ENCODE measurements around the gene GUCD1. TPM values are rescaled to one million over a fixed set of nuclear protein-coding genes. Genes with fewer than 3 reads are reported as not detected.

Gene GUCD1
- total and polyA plus RNA-seq, 10 of the 15 experiments (the other 5 are each of a cell fraction or from before 2014, with no cell fraction given), result 56.0 to 177 (median 88.2) TPM

DNA sequence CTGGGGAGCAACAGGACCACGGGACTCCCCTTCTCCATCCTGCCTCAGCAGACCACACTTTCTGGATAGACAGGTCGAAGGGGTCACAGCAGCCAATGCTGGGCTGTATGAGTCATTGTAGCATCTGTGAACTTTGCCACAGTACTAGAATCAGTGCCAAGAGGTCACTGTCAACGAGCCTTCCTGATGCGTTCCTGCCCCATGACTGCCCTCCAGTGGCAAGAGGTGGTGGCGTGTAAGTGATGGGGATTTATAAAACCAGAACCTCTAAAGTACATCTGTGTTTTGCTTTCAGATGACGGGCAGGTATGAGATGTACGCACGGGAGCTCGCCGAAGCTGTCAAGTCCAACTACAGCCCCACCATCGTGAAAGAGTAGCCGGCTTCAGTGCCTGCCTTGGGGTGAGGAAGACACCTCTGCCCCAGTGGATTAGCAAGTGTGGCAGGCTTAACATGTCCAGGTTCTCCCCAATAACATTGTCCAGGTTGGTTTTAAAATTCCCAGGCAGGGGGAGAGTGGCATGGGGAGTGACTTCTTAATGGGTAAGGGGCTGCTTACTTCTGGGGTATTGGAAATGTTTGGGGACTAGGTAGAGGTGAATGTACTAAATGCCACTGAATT is 29.4 kb downstream of the GUCD1 start:
- BruUV-seq (replicated peaks), result no TSS peak
- ChIA-PET CTCF (interaction anchor here (0.7 to 11.7 kb wide), 22 partner anchors 9 to 283 kb away, joined by 3 to 213 read pairs (median 4); partner anchors contain the start of gene ADORA2A), SMC1A (ENCODE audit: uncharacterized antibody, unreplicated experiment) (interaction anchor here (0.8 to 7.7 kb wide), 7 partner anchors 12 to 124 kb away, joined by 3 to 113 read pairs (median 3); no protein-coding TSS in a partner anchor), POLR2A (interaction anchor here (0.6 kb wide), 1 partner anchor 135 kb away, joined by 5 read pairs; no protein-coding TSS in a partner anchor), RAD21 (ENCODE audit: unreplicated experiment) (interaction anchor here (1.0 to 1.6 kb wide), 6 partner anchors 18 to 200 kb away, joined by 3 to 5 read pairs (median 4); no protein-coding TSS in a partner anchor)
- Histone ChIP-seq H3K27ac (ENCODE audit: control insufficient read depth, insufficient read depth) (no peak overlapping the region), H4K20me1 (ENCODE audit: control insufficient read depth, insufficient read depth) (no peaks in the 10 kb centered on the region), H3K27me3 (replicated peaks in 1 of 2; ENCODE audit: control insufficient read depth in 2 of 2, insufficient read depth in 2 of 2, low read length in 1 of 2) (no peaks in the 10 kb centered on the region), H3K4me3 (no peak overlapping the region), H3K79me2 (ENCODE audit: control insufficient read depth, insufficient read depth, low read length) (no peaks in the 10 kb centered on the region), H2AFZ (ENCODE audit: control insufficient read depth, low read depth, low read length) (peak overlapping the region; percentile 69), H3K4me2 (ENCODE audit: control insufficient read depth, insufficient read depth) (0 out of 2 replicates have a peak overlapping the region, but pooled peaks have one; percentile 53), H3K9ac (ENCODE audit: control insufficient read depth, insufficient read depth, low read length) (no peak overlapping the region), H3K9me3 (replicated peaks; ENCODE audit: control insufficient read depth, insufficient read depth, low read length) (no peaks in the 10 kb centered on the region), H3K4me1 (ENCODE audit: control insufficient read depth, insufficient read depth, low read length) (peaks cover 10% of the 10 kb centered on the region), H3K36me3 (ENCODE audit: control insufficient read depth in 2 of 2, insufficient read depth in 2 of 2, low read length in 1 of 2) (no peaks in the 10 kb centered on the region)
- FAIRE-seq (peak; percentile 99), DNase-seq (ENCODE audit: low read depth, low spot score) (peak; percentile 62), ATAC-seq (peak; percentile 92)
- WGBS (ENCODE audit: insufficient coverage, insufficient replicate concordance, low lambda C conversion rate, missing lambda C conversion rate), result under 1% methylated on average over 12 of the region's 12 CpGs
- in situ Hi-C loops (cut with MboI), result no loop called here
- intact Hi-C loops (cut with micrococcal nuclease; ENCODE audit: unreplicated experiment), result loop anchor here (1.0 kb wide), 2 partner anchors 101 to 200 kb away; no protein-coding TSS in a partner anchor
- TF ChIP-seq, protein P1, sequence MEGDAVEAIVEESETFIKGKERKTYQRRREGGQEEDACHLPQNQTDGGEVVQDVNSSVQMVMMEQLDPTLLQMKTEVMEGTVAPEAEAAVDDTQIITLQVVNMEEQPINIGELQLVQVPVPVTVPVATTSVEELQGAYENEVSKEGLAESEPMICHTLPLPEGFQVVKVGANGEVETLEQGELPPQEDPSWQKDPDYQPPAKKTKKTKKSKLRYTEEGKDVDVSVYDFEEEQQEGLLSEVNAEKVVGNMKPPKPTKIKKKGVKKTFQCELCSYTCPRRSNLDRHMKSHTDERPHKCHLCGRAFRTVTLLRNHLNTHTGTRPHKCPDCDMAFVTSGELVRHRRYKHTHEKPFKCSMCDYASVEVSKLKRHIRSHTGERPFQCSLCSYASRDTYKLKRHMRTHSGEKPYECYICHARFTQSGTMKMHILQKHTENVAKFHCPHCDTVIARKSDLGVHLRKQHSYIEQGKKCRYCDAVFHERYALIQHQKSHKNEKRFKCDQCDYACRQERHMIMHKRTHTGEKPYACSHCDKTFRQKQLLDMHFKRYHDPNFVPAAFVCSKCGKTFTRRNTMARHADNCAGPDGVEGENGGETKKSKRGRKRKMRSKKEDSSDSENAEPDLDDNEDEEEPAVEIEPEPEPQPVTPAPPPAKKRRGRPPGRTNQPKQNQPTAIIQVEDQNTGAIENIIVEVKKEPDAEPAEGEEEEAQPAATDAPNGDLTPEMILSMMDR (IDR thresholded peaks at IDR 0.05 in 2 of 3, conservative IDR thresholded peaks at IDR 0.05 in 1 of 3; ENCODE audit: control insufficient read depth in 2 of 3, extremely low read depth in 1 of 3, insufficient read depth in 1 of 3, low read depth in 3 of 3, low read length in 3 of 3), result peak; percentile 89 to 94 (median 90)
- TF ChIP-seq NR2F1 (conservative IDR thresholded peaks at IDR 0.05), result peak; percentile 99
- TF ChIP-seq BHLHE40 (IDR thresholded peaks at IDR 0.05; ENCODE audit: borderline replicate concordance in 1 of 2, low read depth in 2 of 2, low read length in 1 of 2), result peak; percentile 6 to 44; a peak in 1 of 4 replicates
- 0 out of 2 replicates have a peak, but pooled peaks have one; percentile 11 for TF ChIP-seq JUNB (IDR thresholded peaks at IDR 0.05)
- 0 out of 3 replicates have a peak, but pooled peaks have one; percentile 56 for TF ChIP-seq POU2F2 (IDR thresholded peaks at IDR 0.05; ENCODE audit: borderline replicate concordance, low read depth, low read length)
- TF ChIP-seq, protein P2, sequence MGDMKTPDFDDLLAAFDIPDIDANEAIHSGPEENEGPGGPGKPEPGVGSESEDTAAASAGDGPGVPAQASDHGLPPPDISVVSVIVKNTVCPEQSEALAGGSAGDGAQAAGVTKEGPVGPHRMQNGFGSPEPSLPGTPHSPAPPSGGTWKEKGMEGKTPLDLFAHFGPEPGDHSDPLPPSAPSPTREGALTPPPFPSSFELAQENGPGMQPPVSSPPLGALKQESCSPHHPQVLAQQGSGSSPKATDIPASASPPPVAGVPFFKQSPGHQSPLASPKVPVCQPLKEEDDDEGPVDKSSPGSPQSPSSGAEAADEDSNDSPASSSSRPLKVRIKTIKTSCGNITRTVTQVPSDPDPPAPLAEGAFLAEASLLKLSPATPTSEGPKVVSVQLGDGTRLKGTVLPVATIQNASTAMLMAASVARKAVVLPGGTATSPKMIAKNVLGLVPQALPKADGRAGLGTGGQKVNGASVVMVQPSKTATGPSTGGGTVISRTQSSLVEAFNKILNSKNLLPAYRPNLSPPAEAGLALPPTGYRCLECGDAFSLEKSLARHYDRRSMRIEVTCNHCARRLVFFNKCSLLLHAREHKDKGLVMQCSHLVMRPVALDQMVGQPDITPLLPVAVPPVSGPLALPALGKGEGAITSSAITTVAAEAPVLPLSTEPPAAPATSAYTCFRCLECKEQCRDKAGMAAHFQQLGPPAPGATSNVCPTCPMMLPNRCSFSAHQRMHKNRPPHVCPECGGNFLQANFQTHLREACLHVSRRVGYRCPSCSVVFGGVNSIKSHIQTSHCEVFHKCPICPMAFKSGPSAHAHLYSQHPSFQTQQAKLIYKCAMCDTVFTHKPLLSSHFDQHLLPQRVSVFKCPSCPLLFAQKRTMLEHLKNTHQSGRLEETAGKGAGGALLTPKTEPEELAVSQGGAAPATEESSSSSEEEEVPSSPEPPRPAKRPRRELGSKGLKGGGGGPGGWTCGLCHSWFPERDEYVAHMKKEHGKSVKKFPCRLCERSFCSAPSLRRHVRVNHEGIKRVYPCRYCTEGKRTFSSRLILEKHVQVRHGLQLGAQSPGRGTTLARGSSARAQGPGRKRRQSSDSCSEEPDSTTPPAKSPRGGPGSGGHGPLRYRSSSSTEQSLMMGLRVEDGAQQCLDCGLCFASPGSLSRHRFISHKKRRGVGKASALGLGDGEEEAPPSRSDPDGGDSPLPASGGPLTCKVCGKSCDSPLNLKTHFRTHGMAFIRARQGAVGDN (IDR thresholded peaks at IDR 0.05), result peak; percentile 69; the same call in 1 of the 2 replicates
- peak; percentile 47 for TF ChIP-seq RUNX3 (IDR thresholded peaks at IDR 0.05; ENCODE audit: low read length)
- peak; percentile 48; the same call in 1 of the 2 replicates for TF ChIP-seq SMARCA5 (IDR thresholded peaks at IDR 0.05)
- TF ChIP-seq CREM (IDR thresholded peaks at IDR 0.05; ENCODE audit: low read depth), result 0 out of 2 replicates have a peak, but pooled peaks have one; percentile 39
- TF ChIP-seq MEF2A (IDR thresholded peaks at IDR 0.05; ENCODE audit: insufficient read depth, low read depth, low read length), result 0 out of 2 replicates have a peak, but pooled peaks have one; percentile 17
- no peak for TF ChIP-seq ATF7 (IDR thresholded peaks at IDR 0.05; ENCODE audit: low read depth)
- peak; percentile 40; the same call in 1 of the 2 replicates for TF ChIP-seq DPF2 (IDR thresholded peaks at IDR 0.05)
- peak in 1 of 2 experiments; percentile 21; a peak in 1 of 4 replicates for TF ChIP-seq IKZF2 (IDR thresholded peaks at IDR 0.05)
- TF ChIP-seq IRF4 (IDR thresholded peaks at IDR 0.05; ENCODE audit: low read depth, low read length), result peak; percentile 72; the same call in 1 of the 2 replicates
- no peak for TF ChIP-seq HCFC1 (IDR thresholded peaks at IDR 0.05; ENCODE audit: low read length)
- TF ChIP-seq, protein P3, sequence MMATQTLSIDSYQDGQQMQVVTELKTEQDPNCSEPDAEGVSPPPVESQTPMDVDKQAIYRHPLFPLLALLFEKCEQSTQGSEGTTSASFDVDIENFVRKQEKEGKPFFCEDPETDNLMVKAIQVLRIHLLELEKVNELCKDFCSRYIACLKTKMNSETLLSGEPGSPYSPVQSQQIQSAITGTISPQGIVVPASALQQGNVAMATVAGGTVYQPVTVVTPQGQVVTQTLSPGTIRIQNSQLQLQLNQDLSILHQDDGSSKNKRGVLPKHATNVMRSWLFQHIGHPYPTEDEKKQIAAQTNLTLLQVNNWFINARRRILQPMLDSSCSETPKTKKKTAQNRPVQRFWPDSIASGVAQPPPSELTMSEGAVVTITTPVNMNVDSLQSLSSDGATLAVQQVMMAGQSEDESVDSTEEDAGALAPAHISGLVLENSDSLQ (IDR thresholded peaks at IDR 0.05), result peak; percentile 75
- TF ChIP-seq BACH1 (IDR thresholded peaks at IDR 0.05; ENCODE audit: borderline replicate concordance), result no peak

Data from GM12878 (cell line).